ENCODE results near the gene KCNK4.
"Not testable (repeated sequence)": the region's sequence is repeated elsewhere in the genome, so short reads cannot be mapped to it uniquely, and the experiment has no call there.

KCNK4 gene

GRCh38 chr11:64317325-64317960 lies 26.3 kb downstream of the KCNK4 start, which contains the start of gene TRMT112:
Gene TRMT112, minus strand, starts transcription at chr11:64317559. Its CDS starts 33 bp downstream, at chr11:64317526.
- H3K27me3 Mint-ChIP-seq: no peaks in the 10 kb centered on the region
- peak within 1 kb of the TSS; percentile 92 to 98 for H3K4me3 Mint-ChIP-seq
- DNase-seq: peak; percentile 92 to 98
- peak within 1 kb of the TSS; percentile 100 for H3K27ac Mint-ChIP-seq
- H3K4me1 Mint-ChIP-seq: peaks cover 79% of the 10 kb centered on the region
- no peaks in the 10 kb centered on the region for H3K9me3 Mint-ChIP-seq
- peak; percentile 84 for ATAC-seq

- H3K27me3 Mint-ChIP-seq: no peaks in the 10 kb centered on the region
- H3K4me1 Mint-ChIP-seq: peaks cover 75% of the 10 kb centered on the region
- DNase-seq: peak; percentile 96 to 98
- H3K4me3 Mint-ChIP-seq: peak within 1 kb of the TSS; percentile 92 to 98
- H3K9me3 Mint-ChIP-seq: no peaks in the 10 kb centered on the region
- peak within 1 kb of the TSS; percentile 100 for H3K27ac Mint-ChIP-seq
- peak; percentile 83 for ATAC-seq
Observed at GRCh38 chr11:64317961-64318765, 27.1 kb downstream of the KCNK4 start, which contains the start of gene PRDX5. Gene PRDX5, plus strand, starts transcription at chr11:64318121. Its CDS starts 95 bp downstream, at chr11:64318216.

DNA sequence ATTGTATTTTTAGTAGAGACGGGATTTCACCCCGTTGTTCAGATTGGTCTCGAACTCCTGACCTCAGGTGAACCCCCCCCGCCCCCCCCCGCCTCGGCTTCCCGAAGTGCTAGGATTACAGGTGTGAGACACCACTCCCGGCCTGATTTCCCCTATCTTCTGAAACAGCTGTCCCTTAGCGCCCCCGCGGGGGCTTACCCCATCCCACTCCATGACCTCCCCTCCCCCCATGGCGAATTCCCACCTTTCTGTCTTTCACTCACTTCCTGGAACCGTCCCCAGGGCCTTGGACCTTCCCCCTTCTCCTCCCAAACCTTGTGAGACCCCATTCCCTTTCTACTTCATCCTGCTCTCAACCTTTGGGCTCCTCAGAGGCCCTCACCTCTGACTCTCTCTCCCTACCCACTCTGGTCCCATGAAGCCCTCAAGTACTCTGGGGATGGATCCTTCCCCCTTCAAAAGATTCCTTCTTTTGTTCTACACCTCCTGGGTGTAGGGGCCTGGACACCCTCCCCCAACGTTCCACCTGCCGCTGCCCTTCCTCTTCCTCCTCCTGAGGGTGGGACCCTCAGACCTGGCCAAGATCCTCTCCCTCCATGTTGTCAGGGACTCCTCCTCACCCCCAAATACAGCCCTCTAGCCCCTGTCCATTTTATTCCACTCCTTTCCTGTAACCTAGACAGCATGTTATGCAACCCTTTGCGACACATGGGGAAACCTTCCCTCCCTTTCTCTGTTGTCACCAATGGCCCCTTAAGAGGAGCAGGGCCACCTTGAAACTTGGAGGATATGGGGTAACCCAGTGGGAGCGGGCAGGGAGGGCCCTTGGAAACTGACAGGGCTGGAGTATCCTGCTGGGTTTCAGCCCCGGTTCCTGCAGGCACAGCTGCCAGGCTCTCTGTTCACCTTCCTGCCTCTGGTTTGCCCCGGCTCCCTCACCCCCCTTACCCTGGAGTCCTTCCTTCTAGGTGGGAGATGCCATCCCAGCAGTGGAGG lies 28.0 kb downstream of the KCNK4 start:
- Mint-ChIP-seq H3K4me1 (peaks cover 68% of the 10 kb centered on the region), H3K9me3 (no peaks in the 10 kb centered on the region), H3K27me3 (no peaks in the 10 kb centered on the region), H3K27ac (peak overlapping the region; percentile 100), H3K4me3 (peak overlapping the region; percentile 92 to 98)
- DNase-seq (no peak), ATAC-seq (no peak)

- H3K27me3 Mint-ChIP-seq: no peaks in the 10 kb centered on the region
- H3K9me3 Mint-ChIP-seq: no peaks in the 10 kb centered on the region
- peak overlapping the region in 1 of 2 donors; percentile 79 for H3K27ac Mint-ChIP-seq
- H3K4me3 Mint-ChIP-seq: no peak overlapping the region
- H3K4me1 Mint-ChIP-seq: peaks cover 57% of the 10 kb centered on the region
- ATAC-seq: no peak
- DNase-seq: no peak
Observed at GRCh38 chr11:64320556-64320955, 29.5 kb downstream of the KCNK4 start.

DNA sequence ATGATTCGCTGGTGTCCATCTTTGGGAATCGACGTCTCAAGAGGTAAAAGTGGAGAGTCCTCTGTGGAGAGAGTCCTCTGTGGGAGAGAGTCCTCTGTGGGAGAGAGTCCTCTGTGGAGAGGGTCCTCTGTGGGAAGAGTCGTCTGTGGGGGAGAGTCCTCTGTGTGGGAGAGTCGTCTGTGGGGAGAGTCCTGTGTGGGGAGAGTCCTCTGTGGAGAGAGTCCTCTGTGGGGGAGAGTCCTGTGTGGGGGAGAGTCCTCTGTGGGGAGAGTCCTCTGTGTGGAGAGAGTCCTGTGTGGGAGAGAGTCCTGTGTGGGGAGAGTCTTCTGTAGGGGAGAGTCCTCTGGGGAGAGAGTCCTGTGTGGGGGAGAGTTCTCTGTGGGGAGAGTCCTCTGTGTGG lies 29.9 kb downstream of the KCNK4 start:
- no peak for ATAC-seq

DNA sequence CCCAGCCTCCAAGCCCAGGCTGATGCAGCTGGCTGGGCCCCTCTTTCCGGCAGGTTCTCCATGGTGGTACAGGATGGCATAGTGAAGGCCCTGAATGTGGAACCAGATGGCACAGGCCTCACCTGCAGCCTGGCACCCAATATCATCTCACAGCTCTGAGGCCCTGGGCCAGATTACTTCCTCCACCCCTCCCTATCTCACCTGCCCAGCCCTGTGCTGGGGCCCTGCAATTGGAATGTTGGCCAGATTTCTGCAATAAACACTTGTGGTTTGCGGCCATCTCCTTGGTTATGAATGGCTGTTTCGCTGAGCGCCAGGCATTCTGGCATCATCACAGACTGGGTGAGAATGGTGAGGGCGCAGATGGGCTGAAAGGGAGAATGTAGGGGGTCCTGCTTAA lies 30.4 kb downstream of the KCNK4 start:
- Mint-ChIP-seq H3K4me1 (peaks cover 49% of the 10 kb centered on the region), H3K27ac (no peak overlapping the region), H3K4me3 (no peak overlapping the region), H3K9me3 (no peaks in the 10 kb centered on the region), H3K27me3 (no peaks in the 10 kb centered on the region)
- ATAC-seq (no peak), DNase-seq (no peak)

More for the DNA sequence above, 29.9 kb downstream of the KCNK4 start:
- no peaks in the 10 kb centered on the region for H3K27me3 Mint-ChIP-seq
- DNase-seq: no peak
- H3K4me3 Mint-ChIP-seq: no peak overlapping the region
- H3K9me3 Mint-ChIP-seq: no peaks in the 10 kb centered on the region
- peak overlapping the region in 1 of 2 donors; percentile 56 for H3K27ac Mint-ChIP-seq
- peaks cover 54% of the 10 kb centered on the region for H3K4me1 Mint-ChIP-seq

DNA sequence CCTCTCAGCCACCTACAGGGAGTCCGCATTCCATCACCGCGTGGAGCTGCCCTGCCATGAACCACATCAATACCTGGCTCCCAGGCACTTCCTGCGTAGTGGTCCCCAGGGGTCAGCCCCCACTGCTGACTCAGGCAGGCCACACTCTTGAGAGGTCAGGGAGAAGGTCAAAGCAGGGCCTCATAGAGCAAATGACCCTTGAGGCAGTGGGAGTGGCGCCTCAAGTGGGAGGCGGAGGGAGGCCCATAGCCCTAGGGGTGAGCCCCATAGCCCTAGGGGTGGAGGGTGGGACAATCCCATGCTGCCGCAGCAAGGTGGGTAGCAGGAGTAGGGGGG lies 31.8 kb downstream of the KCNK4 start:
- no peaks in the 10 kb centered on the region for H3K27me3 Mint-ChIP-seq
- H3K4me1 Mint-ChIP-seq: peaks cover 40% of the 10 kb centered on the region
- no peak for ATAC-seq
- no peaks in the 10 kb centered on the region for H3K9me3 Mint-ChIP-seq
- DNase-seq: no peak
- peak overlapping the region; percentile 28 to 75 for H3K27ac Mint-ChIP-seq
- no peak overlapping the region for H3K4me3 Mint-ChIP-seq

GRCh38 chr11:64323373-64323772 lies 32.3 kb downstream of the KCNK4 start:
- no peak overlapping the region for H3K4me3 Mint-ChIP-seq
- no peaks in the 10 kb centered on the region for H3K9me3 Mint-ChIP-seq
- ATAC-seq: no peak
- no peak overlapping the region for H3K27ac Mint-ChIP-seq
- peaks cover 40% of the 10 kb centered on the region for H3K4me1 Mint-ChIP-seq
- H3K27me3 Mint-ChIP-seq: no peaks in the 10 kb centered on the region
- no peak for DNase-seq

DNA sequence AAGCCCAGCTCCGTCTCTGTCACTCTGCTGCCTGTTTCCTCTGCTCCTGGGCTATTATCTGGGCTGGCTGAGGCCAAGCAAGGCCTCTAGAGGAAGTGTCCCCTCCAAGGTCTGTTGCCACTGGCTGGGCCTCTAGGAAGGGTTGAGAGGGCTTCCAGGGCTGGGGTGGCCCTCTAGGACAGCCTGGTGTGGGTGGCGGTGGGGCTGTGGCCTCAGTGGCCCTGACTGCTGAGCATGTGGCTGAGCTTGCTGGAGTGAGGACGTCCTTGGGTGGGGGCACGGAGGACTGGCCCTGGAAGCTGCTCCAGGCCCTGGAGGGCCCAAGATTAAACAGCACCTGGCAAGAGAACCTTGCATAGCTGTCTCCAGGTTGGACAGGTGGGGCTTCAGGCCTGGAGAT lies 32.9 kb downstream of the KCNK4 start:
- ATAC-seq, H3K9me3 Mint-ChIP-seq, H3K27ac Mint-ChIP-seq, DNase-seq, H3K4me3 Mint-ChIP-seq, H3K27me3 Mint-ChIP-seq: not testable (repeated sequence)
- peaks cover 36% of the 10 kb centered on the region for H3K4me1 Mint-ChIP-seq

- H3K4me1 Mint-ChIP-seq: peaks cover 27% of the 10 kb centered on the region
- no peak overlapping the region for H3K4me3 Mint-ChIP-seq
- H3K27me3 Mint-ChIP-seq: no peaks in the 10 kb centered on the region
- DNase-seq (no peak), ATAC-seq (no peak)
- no peaks in the 10 kb centered on the region for H3K9me3 Mint-ChIP-seq
- peak overlapping the region in 1 of 2 donors; percentile 71 for H3K27ac Mint-ChIP-seq
Observed at GRCh38 chr11:64324692-64325469, 33.8 kb downstream of the KCNK4 start.

- peaks cover 17% of the 10 kb centered on the region for H3K4me1 Mint-ChIP-seq
- H3K27ac Mint-ChIP-seq: no peak overlapping the region
- DNase-seq (no peak), ATAC-seq (no peak)
- H3K4me3 Mint-ChIP-seq: no peak overlapping the region
- no peaks in the 10 kb centered on the region for H3K9me3 Mint-ChIP-seq
- H3K27me3 Mint-ChIP-seq: no peaks in the 10 kb centered on the region
Observed at GRCh38 chr11:64327375-64327774, 36.3 kb downstream of the KCNK4 start.

- Mint-ChIP-seq H3K27me3 (no peaks in the 10 kb centered on the region), H3K27ac (no peak overlapping the region), H3K9me3 (no peaks in the 10 kb centered on the region), H3K4me1 (peaks cover 18% of the 10 kb centered on the region), H3K4me3 (no peak overlapping the region)
- ATAC-seq (no peak), DNase-seq (no peak)
Observed at GRCh38 chr11:64327993-64328392, 36.9 kb downstream of the KCNK4 start.

DNA sequence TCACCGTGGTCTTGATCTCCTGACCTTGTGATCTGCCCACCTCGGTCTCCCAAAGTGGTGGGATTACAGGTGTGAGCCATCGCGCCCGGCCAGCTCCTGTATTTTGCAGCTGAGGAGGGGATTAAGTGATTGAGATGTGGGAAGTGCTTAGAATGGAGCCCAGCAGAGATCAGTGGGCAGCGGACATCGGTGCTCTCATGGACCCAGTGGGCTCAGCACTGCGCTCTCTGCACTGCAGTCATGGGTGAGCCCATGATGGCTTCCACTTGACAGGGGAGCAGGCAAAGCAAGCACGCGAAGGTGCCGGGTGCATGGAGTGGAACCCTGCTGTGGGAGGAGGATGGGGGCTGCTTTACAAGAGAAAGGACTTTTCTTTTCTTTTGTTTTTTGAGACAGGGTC lies 39.8 kb downstream of the KCNK4 start:
- H3K9me3 Mint-ChIP-seq: no peaks in the 10 kb centered on the region
- no peaks in the 10 kb centered on the region for H3K27me3 Mint-ChIP-seq
- no peak overlapping the region for H3K4me3 Mint-ChIP-seq
- DNase-seq: no peak
- H3K4me1 Mint-ChIP-seq: peaks cover 27% of the 10 kb centered on the region
- no peak for ATAC-seq
- H3K27ac Mint-ChIP-seq: no peak overlapping the region

GRCh38 chr11:64331569-64332371 lies 40.7 kb downstream of the KCNK4 start:
- DNase-seq: peak; percentile 79 to 90
- Mint-ChIP-seq H3K27ac (peak overlapping the region in 1 of 2 donors; percentile 32), H3K27me3 (no peaks in the 10 kb centered on the region), H3K9me3 (no peaks in the 10 kb centered on the region), H3K4me1 (peaks cover 27% of the 10 kb centered on the region), H3K4me3 (peak overlapping the region; percentile 10)
- peak; percentile 92 for ATAC-seq
